Loucy (cell line): ENCODE measurements around the gene CLTB.

Experiments
- CTCF ChIP-seq: fragments of 200-600 bp; sonication (generic); conservative IDR thresholded peaks from 2 replicates; pipeline ENCODE4 v1.5.1; 2014; ENCODE audit warnings: mild to moderate bottlenecking, antibody characterized with exemption, low read length
- EZH2phosphoT487 ChIP-seq: fragments of 200-600 bp; IDR thresholded peaks from 2 replicates; pipeline ENCODE4 v1.6.1; 2018; ENCODE audit warnings: antibody characterized with exemption, mild to moderate bottlenecking, moderate library complexity, borderline replicate concordance

DNA sequence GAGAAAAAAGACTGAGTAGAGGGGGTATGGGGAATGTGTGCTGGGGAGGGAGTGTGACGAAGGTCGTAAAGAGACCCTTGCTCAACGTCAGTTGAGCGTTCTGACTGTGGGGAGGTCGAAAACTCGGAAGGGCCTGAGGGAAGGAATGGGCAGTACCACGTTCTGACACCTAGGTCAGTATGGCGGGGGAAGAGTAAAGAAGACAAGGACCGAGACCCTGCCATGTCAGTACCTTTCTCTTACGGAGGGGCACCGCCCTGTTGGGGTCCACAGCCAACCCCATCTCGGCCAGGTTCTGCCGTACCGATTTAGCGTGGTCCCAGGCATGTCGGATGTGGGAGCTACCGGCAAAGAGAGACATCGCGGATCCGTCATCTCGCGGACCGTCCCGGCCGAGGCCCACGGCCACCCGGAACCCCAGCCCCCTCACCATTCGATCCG lies 28.3 kb downstream of the CLTB start:
- TF ChIP-seq CTCF: no peak
- TF ChIP-seq EZH2phosphoT487: no peak
